PFSK-1 (cell line): ENCODE measurements around the gene PPP6R1.

Source experiments
- POLR2AphosphoS5 ChIP-seq: IDR thresholded peaks from 2 replicates; pipeline ENCODE4 v1.6.1; 2012; ENCODE audit warnings: low read depth, mild to moderate bottlenecking, control low read depth, low read length, moderate library complexity
- REST ChIP-seq, 2 experiments: IDR thresholded peaks; 2 replicates each; pipeline versions ENCODE4 v1.6.1 to v1.8.0; 2011 to 2012; ENCODE audit warnings: low read depth in 2 of 2, low read length in 2 of 2, control low read depth in 1 of 2, inconsistent platforms in 1 of 2, mild to moderate bottlenecking in 1 of 2, moderate library complexity in 1 of 2; ENCODE audit not compliant: insufficient read depth in 1 of 2

- TF ChIP-seq REST (IDR thresholded peaks at IDR 0.05; ENCODE audit: insufficient read depth in 1 of 2, low read depth in 2 of 2, low read length in 2 of 2) (no peak), POLR2AphosphoS5 (no peak)
Measured at GRCh38 chr19:55253842-55254624, 4.8 kb downstream of the PPP6R1 start.
